GM10248 (cell line): Measurements from ENCODE around the gene NINL.

ENCODE experiments used
- CTCF ChIA-PET: fragments of 300-600 bp; sonication (Branson Sonifier 250); formaldehyde crosslinking; extraction: SDS; loops from one replicate; lab custom pipeline; 2021; ENCODE audit warnings: antibody characterized with exemption; lab: Yijun Ruan, JAX
- POLR2A ChIA-PET: fragments of 350-650 bp; sonication (Branson Sonifier 250); formaldehyde crosslinking; extraction: SDS; loops from one replicate; lab custom pipeline; 2020; ENCODE audit warnings: antibody characterized with exemption; lab: Yijun Ruan, JAX
- DNase-seq: peaks from one replicate; pipeline ENCODE4 v3.0.0; 2012; ENCODE audit errors: extremely low spot score
- TF ChIP-seq, protein P1 (sequence below): IDR thresholded peaks from 2 replicates; pipeline ENCODE4 v1.5.1; 2012; ENCODE audit warnings: mild to moderate bottlenecking, low read depth; ENCODE audit errors: extremely low read depth, missing control alignments, control extremely low read depth

The NINL gene

DNA sequence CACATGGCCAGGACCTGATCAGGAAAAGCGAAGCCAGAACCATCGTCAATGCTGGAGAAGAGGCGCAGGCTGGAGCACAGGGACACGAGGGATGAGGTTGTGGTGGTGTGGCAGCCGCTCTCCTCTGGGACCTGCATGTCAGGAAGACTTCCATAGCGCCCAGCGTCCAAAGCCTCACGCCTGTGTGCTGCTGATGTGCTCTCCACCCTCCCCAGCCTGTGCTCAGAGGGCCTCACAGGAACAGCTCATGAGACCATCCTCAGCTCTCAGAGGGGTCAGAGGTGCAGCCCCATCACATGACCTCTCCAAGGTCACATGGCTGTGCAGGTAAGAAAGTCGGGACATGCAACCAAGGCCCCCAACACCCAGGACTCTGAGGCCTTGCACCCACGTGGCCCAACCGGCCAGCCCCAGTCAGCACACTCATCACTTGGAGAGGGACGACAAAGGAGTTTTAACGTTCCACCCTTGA, 84.4 kb downstream of the NINL start:
- DNase-seq, result no peak
- POLR2A ChIA-PET, result no interaction called here
- TF ChIP-seq, protein P1, sequence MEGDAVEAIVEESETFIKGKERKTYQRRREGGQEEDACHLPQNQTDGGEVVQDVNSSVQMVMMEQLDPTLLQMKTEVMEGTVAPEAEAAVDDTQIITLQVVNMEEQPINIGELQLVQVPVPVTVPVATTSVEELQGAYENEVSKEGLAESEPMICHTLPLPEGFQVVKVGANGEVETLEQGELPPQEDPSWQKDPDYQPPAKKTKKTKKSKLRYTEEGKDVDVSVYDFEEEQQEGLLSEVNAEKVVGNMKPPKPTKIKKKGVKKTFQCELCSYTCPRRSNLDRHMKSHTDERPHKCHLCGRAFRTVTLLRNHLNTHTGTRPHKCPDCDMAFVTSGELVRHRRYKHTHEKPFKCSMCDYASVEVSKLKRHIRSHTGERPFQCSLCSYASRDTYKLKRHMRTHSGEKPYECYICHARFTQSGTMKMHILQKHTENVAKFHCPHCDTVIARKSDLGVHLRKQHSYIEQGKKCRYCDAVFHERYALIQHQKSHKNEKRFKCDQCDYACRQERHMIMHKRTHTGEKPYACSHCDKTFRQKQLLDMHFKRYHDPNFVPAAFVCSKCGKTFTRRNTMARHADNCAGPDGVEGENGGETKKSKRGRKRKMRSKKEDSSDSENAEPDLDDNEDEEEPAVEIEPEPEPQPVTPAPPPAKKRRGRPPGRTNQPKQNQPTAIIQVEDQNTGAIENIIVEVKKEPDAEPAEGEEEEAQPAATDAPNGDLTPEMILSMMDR, result no peak
- CTCF ChIA-PET, result no interaction called here

DNA sequence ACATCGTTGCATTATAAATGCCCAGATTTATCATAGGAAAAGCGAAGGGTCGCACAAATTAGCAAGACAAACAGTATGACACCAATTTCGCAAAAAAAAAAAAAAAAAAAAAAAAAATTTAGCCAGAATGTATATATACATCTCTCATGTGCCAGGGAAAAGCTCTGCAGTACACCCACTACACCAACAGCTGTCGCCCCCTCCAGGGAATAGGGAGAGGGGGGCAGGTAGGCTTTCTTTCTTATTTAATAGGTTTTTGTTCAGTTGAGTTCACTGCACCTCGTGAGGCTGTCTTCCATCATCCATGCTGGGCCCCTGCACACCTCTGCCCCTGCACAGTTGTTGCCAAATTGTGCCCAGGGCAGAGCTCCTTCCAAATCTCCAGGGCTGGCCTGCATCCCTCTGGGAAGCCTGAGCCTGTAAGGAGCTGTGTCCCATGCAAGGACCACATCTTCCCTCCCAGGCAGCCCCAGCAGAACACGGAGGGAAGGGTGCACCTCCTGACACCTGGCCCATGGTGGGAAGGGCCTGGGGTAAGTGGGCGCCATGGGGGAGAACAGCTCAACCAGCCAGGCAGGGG, 85.4 kb downstream of the NINL start:
- ChIA-PET CTCF (no interaction called here), POLR2A (no interaction called here)
- TF ChIP-seq, protein P1, result no peak
- DNase-seq, result no peak

DNA sequence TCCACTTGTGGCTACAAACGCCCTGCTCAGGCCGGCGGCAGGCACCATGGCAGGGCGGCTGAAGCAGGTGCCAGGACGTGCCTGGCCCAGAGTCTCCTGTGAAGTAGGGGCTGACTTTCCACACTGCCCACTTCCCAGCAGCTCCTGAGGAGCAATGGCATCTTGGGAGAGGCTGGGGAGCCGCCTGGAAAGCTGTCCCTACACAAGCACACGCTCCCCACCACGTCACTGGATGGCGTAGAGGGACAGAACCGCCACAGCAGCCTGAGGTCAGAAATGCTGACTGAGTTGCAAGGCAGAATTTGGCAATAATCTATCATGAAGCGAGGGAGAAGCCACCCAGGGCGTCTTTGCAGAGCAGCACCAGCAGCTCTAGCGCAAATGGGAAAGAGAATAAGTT, 86.3 kb downstream of the NINL start:
- CTCF ChIA-PET, result no interaction called here
- POLR2A ChIA-PET, result no interaction called here
- no peak for DNase-seq
- TF ChIP-seq, protein P1, result no peak

DNA sequence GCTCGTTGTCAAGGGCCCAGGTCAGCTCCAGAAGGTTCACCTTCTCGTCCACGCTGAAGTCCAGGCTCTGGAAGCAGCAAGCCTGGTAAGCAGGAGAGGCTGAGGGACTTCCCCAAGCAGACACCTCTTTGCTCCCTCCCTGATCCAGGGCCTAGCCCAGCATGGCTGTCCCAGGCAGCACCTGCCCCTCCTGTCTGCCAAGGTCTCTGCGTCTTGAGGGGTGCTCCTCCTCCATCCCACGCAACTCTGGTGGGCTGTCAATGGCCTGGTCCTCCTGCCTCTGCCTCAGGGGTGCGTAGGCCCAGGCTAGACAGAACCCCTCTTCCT, 87.1 kb downstream of the NINL start:
- POLR2A ChIA-PET, result no interaction called here
- CTCF ChIA-PET, result no interaction called here
- TF ChIP-seq, protein P1, result no peak
- no peak for DNase-seq

DNA sequence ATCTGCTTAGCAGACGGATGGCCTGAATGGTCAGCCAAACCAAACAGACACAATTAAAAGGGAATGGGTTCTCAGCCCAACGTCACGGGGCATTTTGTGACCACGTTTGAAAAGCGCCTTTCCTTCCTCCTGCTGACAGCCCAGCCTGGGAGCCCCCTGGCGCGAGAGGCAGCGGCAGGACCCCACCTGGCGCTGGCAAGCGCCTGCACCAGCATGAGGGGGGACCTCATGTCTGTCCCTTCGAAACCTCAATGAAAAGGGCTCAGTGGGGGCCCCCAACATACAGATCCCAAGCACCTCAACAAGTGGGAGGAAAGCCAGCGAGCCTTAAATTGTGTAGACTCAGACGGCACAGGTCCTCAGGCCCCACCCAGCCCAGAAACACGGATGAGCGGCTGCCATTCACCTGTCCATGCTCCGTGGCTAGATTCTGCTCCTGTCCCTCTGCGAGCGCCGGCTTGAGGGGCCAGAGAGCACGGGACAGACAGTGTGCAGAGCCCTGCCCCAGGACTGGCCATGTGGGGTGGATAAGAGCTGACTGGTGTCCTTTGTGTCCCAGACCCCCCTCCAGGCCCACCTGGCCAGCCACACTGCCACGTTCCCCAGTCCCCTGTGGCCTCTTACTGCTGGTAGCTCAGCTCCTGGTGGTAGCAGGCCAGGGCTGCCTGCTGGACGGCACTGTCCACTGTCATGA, 87.6 kb downstream of the NINL start:
- POLR2A ChIA-PET, result no interaction called here

DNA sequence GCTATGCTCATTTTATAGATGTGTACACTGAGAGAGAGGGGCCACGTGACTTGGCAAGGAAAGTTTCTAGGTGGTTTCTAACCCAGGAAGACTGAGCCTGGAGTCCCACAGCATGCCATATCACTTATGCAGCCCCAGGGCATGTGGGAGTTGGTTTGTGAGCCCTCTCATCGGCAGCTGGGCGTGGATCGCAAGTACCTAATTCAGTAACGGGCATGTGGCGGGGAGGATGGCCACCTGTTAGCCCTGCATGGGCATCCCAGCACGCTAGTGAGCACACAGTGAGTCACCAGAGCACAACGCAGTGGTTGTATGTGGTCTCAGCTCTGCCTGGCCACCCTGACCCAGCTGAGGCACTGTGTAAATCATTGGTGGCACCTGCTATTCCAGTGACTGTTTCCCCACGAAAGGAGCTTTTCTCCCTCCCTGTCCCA, 88.3 kb downstream of the NINL start:
- ChIA-PET POLR2A (no interaction called here), CTCF (no interaction called here)
- TF ChIP-seq, protein P1, result no peak
- DNase-seq, result no peak

More for the DNA sequence above, 87.6 kb downstream of the NINL start:
- CTCF ChIA-PET, result no interaction called here
- TF ChIP-seq, protein P1, result no peak
- no peak for DNase-seq
